Osteoblast (primary cell): Measurements from ENCODE around the gene ZNF22. TPM values are rescaled to one million over a fixed set of nuclear protein-coding genes. Genes with fewer than 3 reads are reported as not detected.

Experiments
- DNase-seq: peaks from one replicate; pipeline ENCODE4 v3.0.0; 2011; ENCODE audit warnings: low spot score, mixed read lengths; ENCODE audit not compliant: insufficient read length; ENCODE audit errors: missing footprints
- H2AFZ ChIP-seq: 2 replicates; pipeline ENCODE4 v1.6.0; 2011; ENCODE audit warnings: mild to moderate bottlenecking, low read length
- H3K27ac ChIP-seq: 2 replicates; pipeline ENCODE4 v1.5.1; 2011; ENCODE audit warnings: mild to moderate bottlenecking, low read depth, low read length, moderate library complexity
- H3K27me3 ChIP-seq: 2 replicates; pipeline ENCODE4 v1.6.0; 2012; ENCODE audit warnings: mild to moderate bottlenecking, control low read depth, inconsistent platforms, low read length, moderate library complexity; ENCODE audit not compliant: insufficient read depth
- H3K36me3 ChIP-seq: 2 replicates; pipeline ENCODE4 v1.5.1; 2011; ENCODE audit warnings: mild to moderate bottlenecking, low read length, control low read depth, moderate library complexity; ENCODE audit not compliant: insufficient read depth
- H3K4me1 ChIP-seq: 2 replicates; pipeline ENCODE4 v1.5.1; 2011; ENCODE audit warnings: mild to moderate bottlenecking, low read length, control low read depth, moderate library complexity; ENCODE audit not compliant: insufficient read depth
- H3K4me2 ChIP-seq: 2 replicates; pipeline ENCODE4 v1.6.0; 2011; ENCODE audit warnings: mild to moderate bottlenecking, low read length; ENCODE audit not compliant: insufficient read depth
- H3K4me3 ChIP-seq: fragments of 200-600 bp; sonication (generic); 3 replicates; pipeline ENCODE4 v1.5.1; 2012; ENCODE audit warnings: mild to moderate bottlenecking, low read length, inconsistent platforms; ENCODE audit not compliant: insufficient read depth
- H3K79me2 ChIP-seq: 2 replicates; pipeline ENCODE4 v1.6.0; 2012; ENCODE audit warnings: mild to moderate bottlenecking, low read length, control low read depth, inconsistent platforms; ENCODE audit not compliant: insufficient read depth
- H3K9me3 ChIP-seq: 2 replicates; pipeline ENCODE4 v1.5.1; 2011; ENCODE audit warnings: low read depth, low read length, control low read depth
- H4K20me1 ChIP-seq: 2 replicates; pipeline ENCODE4 v1.6.0; 2012; ENCODE audit warnings: mild to moderate bottlenecking, low read length, control low read depth; ENCODE audit not compliant: insufficient read depth
- total RNA-seq: library from RNA; depleted of rRNA; stranded (reverse); fragments of >200 nt; gene quantifications from 2 replicates; pipeline ENCODE4 v1.2.3, GENCODE V29; 2012
- TF ChIP-seq, protein P1 (sequence below): IDR thresholded peaks from 2 replicates; pipeline ENCODE4 v1.5.1; 2011; ENCODE audit warnings: mild to moderate bottlenecking, low read depth, low read length, moderate library complexity; ENCODE audit errors: extremely low read depth

The ZNF22 gene
- total RNA-seq, 1 donor = 13.8 TPM

GRCh38 chr10:45044290-45044689 is 43.6 kb downstream of the ZNF22 start:
- Histone ChIP-seq H3K27me3 (no peaks in the 10 kb centered on the region), H3K9me3 (no peaks in the 10 kb centered on the region), H2AFZ (no peak overlapping the region), H3K36me3 (no peaks in the 10 kb centered on the region), H3K4me3 (no peak overlapping the region), H4K20me1 (no peaks in the 10 kb centered on the region), H3K4me2 (no peak overlapping the region), H3K79me2 (no peaks in the 10 kb centered on the region), H3K4me1 (no peaks in the 10 kb centered on the region), H3K27ac (no peak overlapping the region)
- TF ChIP-seq, protein P1, sequence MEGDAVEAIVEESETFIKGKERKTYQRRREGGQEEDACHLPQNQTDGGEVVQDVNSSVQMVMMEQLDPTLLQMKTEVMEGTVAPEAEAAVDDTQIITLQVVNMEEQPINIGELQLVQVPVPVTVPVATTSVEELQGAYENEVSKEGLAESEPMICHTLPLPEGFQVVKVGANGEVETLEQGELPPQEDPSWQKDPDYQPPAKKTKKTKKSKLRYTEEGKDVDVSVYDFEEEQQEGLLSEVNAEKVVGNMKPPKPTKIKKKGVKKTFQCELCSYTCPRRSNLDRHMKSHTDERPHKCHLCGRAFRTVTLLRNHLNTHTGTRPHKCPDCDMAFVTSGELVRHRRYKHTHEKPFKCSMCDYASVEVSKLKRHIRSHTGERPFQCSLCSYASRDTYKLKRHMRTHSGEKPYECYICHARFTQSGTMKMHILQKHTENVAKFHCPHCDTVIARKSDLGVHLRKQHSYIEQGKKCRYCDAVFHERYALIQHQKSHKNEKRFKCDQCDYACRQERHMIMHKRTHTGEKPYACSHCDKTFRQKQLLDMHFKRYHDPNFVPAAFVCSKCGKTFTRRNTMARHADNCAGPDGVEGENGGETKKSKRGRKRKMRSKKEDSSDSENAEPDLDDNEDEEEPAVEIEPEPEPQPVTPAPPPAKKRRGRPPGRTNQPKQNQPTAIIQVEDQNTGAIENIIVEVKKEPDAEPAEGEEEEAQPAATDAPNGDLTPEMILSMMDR = no peak
- no peak for DNase-seq

DNA sequence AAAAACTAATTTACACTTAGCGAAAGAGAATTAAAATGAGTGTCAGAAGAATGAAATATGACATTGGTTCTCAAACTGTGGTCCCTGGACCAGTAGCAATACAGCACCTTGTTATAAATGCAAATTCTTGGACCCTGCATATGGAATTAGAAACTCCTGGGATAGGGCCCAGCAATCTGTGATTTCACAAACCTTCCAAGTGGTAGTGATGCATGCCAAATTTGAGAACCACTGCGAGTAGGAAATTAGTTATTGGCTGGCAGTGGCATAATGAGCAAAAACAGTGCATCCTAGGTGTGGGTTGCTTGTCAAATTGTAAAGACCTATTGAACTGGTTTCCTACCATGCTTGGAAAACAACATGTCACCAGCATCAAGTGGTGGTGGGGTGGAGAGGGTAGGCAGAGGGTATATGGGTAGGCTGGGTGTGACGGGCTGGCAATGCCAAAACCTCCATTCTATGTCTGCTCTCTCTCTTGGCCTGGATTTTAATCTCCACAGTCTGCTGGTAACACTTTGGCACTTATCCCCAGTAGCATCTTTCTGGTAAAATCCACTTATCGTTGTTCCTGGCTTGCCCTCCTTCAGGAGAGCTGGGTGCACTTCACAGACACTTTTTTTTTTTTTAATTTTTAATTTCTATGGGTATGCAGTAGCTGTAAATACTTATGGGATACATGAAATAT is 50.0 kb downstream of the ZNF22 start:
- no peaks in the 10 kb centered on the region for H3K79me2 ChIP-seq
- no peaks in the 10 kb centered on the region for H4K20me1 ChIP-seq
- H3K9me3 ChIP-seq = no peaks in the 10 kb centered on the region
- H3K4me2 ChIP-seq = no peak overlapping the region
- H3K36me3 ChIP-seq = no peaks in the 10 kb centered on the region
- H3K27ac ChIP-seq = no peak overlapping the region
- H3K4me1 ChIP-seq = no peaks in the 10 kb centered on the region
- no peak overlapping the region for H2AFZ ChIP-seq
- no peak overlapping the region for H3K4me3 ChIP-seq
- TF ChIP-seq, protein P1 = no peak
- no peak for DNase-seq
- H3K27me3 ChIP-seq = no peaks in the 10 kb centered on the region

GRCh38 chr10:45052700-45053099 is 52.0 kb downstream of the ZNF22 start:
- Histone ChIP-seq H3K79me2 (no peaks in the 10 kb centered on the region), H3K36me3 (no peaks in the 10 kb centered on the region)

GRCh38 chr10:45053569-45054100 is 52.9 kb downstream of the ZNF22 start:
- no peak for DNase-seq
- H3K27ac ChIP-seq = no peak overlapping the region
- no peaks in the 10 kb centered on the region for H3K9me3 ChIP-seq
- no peak overlapping the region for H3K4me2 ChIP-seq
- no peak overlapping the region for H2AFZ ChIP-seq
- no peaks in the 10 kb centered on the region for H3K4me1 ChIP-seq
- no peaks in the 10 kb centered on the region for H3K27me3 ChIP-seq
- H3K79me2 ChIP-seq = no peaks in the 10 kb centered on the region
- H4K20me1 ChIP-seq = no peaks in the 10 kb centered on the region
- TF ChIP-seq, protein P1 = no peak
- no peaks in the 10 kb centered on the region for H3K36me3 ChIP-seq
- H3K4me3 ChIP-seq = no peak overlapping the region

More at GRCh38 chr10:45052700-45053099, 52.0 kb downstream of the ZNF22 start:
- Histone ChIP-seq H3K4me1 (no peaks in the 10 kb centered on the region), H3K27me3 (no peaks in the 10 kb centered on the region), H3K9me3 (no peaks in the 10 kb centered on the region), H3K27ac (no peak overlapping the region), H2AFZ (no peak overlapping the region), H4K20me1 (no peaks in the 10 kb centered on the region), H3K4me2 (no peak overlapping the region), H3K4me3 (no peak overlapping the region)
- TF ChIP-seq, protein P1 = no peak
- no peak for DNase-seq
